Cardiac septum (tissue), 1 donor: ENCODE results near the gene RAPGEF2. TPM values are rescaled to one million over a fixed set of nuclear protein-coding genes. Genes with fewer than 3 reads are reported as not detected.
"Not testable (repeated sequence)": the region's sequence is repeated elsewhere in the genome, so short reads cannot be mapped to it uniquely, and the experiment has no call there.

Experiments
- DNase-seq: peaks from one replicate; pipeline ENCODE4 v3.0.0-alpha.2; 2020; ENCODE audit warnings: low spot score
- intact Hi-C: fragments of 100-400 bp; cut with DNase I; formaldehyde crosslinking; loops from one replicate; pipeline ENCODE4 v1.14.0; 2022
- total RNA-seq: library from RNA; stranded (reverse); fragmentation: NEBNext Ultra II Directional; extraction: Animal tissue kit (Norgen Biotek cat#: 25700); gene quantifications from one replicate; pipeline ENCODE4 v1.2.1, GENCODE V29; 2021
- donor health status: DM: no; HTN: no; CAD: no.

RAPGEF2 gene
- total RNA-seq, 1 donor from 2014 or later = 52.3 TPM

- intact Hi-C loops = no loop called here
- DNase-seq = no peak
These were observed 49.3 kb downstream of the RAPGEF2 start for GRCh38 chr4:159152181-159152580.

GRCh38 chr4:159153669-159154068, 50.8 kb downstream of the RAPGEF2 start:
- intact Hi-C loops = no loop called here
- DNase-seq = no peak

- intact Hi-C loops = loop anchor here (5.0 kb wide), 1 partner anchor 48 kb away; no protein-coding TSS in a partner anchor
- no peak for DNase-seq
These were observed 52.2 kb downstream of the RAPGEF2 start for GRCh38 chr4:159155119-159155518.

GRCh38 chr4:159158083-159158617, 55.3 kb downstream of the RAPGEF2 start:
- intact Hi-C loops = loop anchor here (5.0 kb wide), 1 partner anchor 51 kb away; no protein-coding TSS in a partner anchor
- DNase-seq = no peak

GRCh38 chr4:159158985-159159384, 56.1 kb downstream of the RAPGEF2 start:
- no peak for DNase-seq
- intact Hi-C loops = loop anchor here (5.0 kb wide), 1 partner anchor 52 kb away; no protein-coding TSS in a partner anchor

GRCh38 chr4:159159611-159160010, 56.7 kb downstream of the RAPGEF2 start:
- no peak for DNase-seq
- intact Hi-C loops = loop anchor here (5.0 kb wide), 1 partner anchor 52 kb away; no protein-coding TSS in a partner anchor

GRCh38 chr4:159160242-159160641, 57.4 kb downstream of the RAPGEF2 start:
- no peak for DNase-seq
- intact Hi-C loops = no loop called here

GRCh38 chr4:159161436-159161835, 58.6 kb downstream of the RAPGEF2 start:
- DNase-seq, intact Hi-C loops: not testable (repeated sequence)

- no peak for DNase-seq
- intact Hi-C loops = no loop called here
These were observed 59.7 kb downstream of the RAPGEF2 start for GRCh38 chr4:159162576-159162975.

- DNase-seq = no peak
- intact Hi-C loops = no loop called here
These were observed 60.6 kb downstream of the RAPGEF2 start for GRCh38 chr4:159163521-159163920.

- intact Hi-C loops = loop anchor here (5.0 to 10.0 kb wide), 2 partner anchors 122 to 275 kb away; no protein-coding TSS in a partner anchor
- no peak for DNase-seq
These were observed 66.8 kb downstream of the RAPGEF2 start for GRCh38 chr4:159169404-159170302.

- DNase-seq = no peak
- intact Hi-C loops = loop anchor here (10.0 kb wide), 1 partner anchor 274 kb away; no protein-coding TSS in a partner anchor
These were observed 68.4 kb downstream of the RAPGEF2 start for GRCh38 chr4:159171287-159171686.

- DNase-seq = no peak
- intact Hi-C loops = loop anchor here (2.0 to 10.0 kb wide), 3 partner anchors 71 to 317 kb away; partner anchors contain the start of gene RAPGEF2
These were observed 71.0 kb downstream of the RAPGEF2 start for GRCh38 chr4:159173886-159174285.

GRCh38 chr4:159174645-159175084, 71.8 kb downstream of the RAPGEF2 start:
- no peak for DNase-seq
- intact Hi-C loops = loop anchor here (2.0 to 10.0 kb wide), 3 partner anchors 72 to 318 kb away; partner anchors contain the start of gene RAPGEF2

GRCh38 chr4:159175085-159175988, 72.5 kb downstream of the RAPGEF2 start:
- no peak for DNase-seq
- intact Hi-C loops = loop anchor here (2.0 to 10.0 kb wide), 3 partner anchors 73 to 319 kb away; partner anchors contain the start of gene RAPGEF2

- no peak for DNase-seq
- intact Hi-C loops = loop anchor here (2.0 to 10.0 kb wide), 3 partner anchors 73 to 319 kb away; partner anchors contain the start of gene RAPGEF2
These were observed 73.1 kb downstream of the RAPGEF2 start for GRCh38 chr4:159175989-159176375.

- intact Hi-C loops = loop anchor here (2.0 to 10.0 kb wide), 2 partner anchors 23 to 267 kb away; no protein-coding TSS in a partner anchor
These were observed 74.6 kb downstream of the RAPGEF2 start for GRCh38 chr4:159177265-159178150.

GRCh38 chr4:159178151-159178546, 75.3 kb downstream of the RAPGEF2 start:
- intact Hi-C loops = loop anchor here (2.0 to 10.0 kb wide), 2 partner anchors 23 to 267 kb away; no protein-coding TSS in a partner anchor
- DNase-seq = no peak

More at GRCh38 chr4:159177265-159178150, 74.6 kb downstream of the RAPGEF2 start:
- no peak for DNase-seq
